Measurements from ENCODE around the gene CD99L2.

GRCh38 chrX:150899191-150899757 lies 806 bp upstream of the CD99L2 start:
- no peak for TF ChIP-seq CTCF (IDR thresholded peaks at IDR 0.05; ENCODE audit: low read depth, low read length, poor library complexity, severe bottlenecking)
- TF ChIP-seq EZH2phosphoT487 (IDR thresholded peaks at IDR 0.05; ENCODE audit: borderline replicate concordance, low read length): no peak
